CD14-positive monocyte (primary cell): ENCODE data around the gene ENTPD7. TPM values are rescaled to one million over a fixed set of nuclear protein-coding genes. Genes with fewer than 3 reads are reported as not detected.

Experiments used
- DNase-seq, 3 donors: peaks; one replicate each; pipeline ENCODE4 v3.0.0-alpha.2; 2011 to 2022
- H2AFZ ChIP-seq: 2 replicates; pipeline ENCODE4 v1.6.0; 2012; ENCODE audit warnings: mild to moderate bottlenecking, low read depth, low read length, inconsistent platforms; ENCODE audit not compliant: insufficient read depth, poor library complexity, severe bottlenecking
- H3K27ac ChIP-seq, 2 donors: 1 replicate in 1 of 2; 2 replicates in 1 of 2; pipeline ENCODE4 v1.5.1; 2012 to 2013; ENCODE audit warnings: low read length in 2 of 2, control low read depth in 1 of 2, inconsistent platforms in 1 of 2, low read depth in 1 of 2, mild to moderate bottlenecking in 1 of 2
- H3K27me3 ChIP-seq, 2 donors: one replicate each; pipeline versions ENCODE4 v1.6.0 to v1.6.1; 2011 to 2013; ENCODE audit warnings: low read length in 2 of 2; ENCODE audit not compliant: control insufficient read depth in 2 of 2, insufficient read depth in 2 of 2
- H3K36me3 ChIP-seq, 2 donors: replicated peaks in 1 of 2; 1 replicate in 1 of 2; 2 replicates in 1 of 2; pipeline versions ENCODE4 v1.5.1 to v1.6.1; 2012 to 2013; ENCODE audit warnings: low read length in 2 of 2, control low read depth in 1 of 2, inconsistent platforms in 1 of 2, mild to moderate bottlenecking in 1 of 2; ENCODE audit not compliant: insufficient read depth in 2 of 2, control insufficient read depth in 1 of 2
- H3K4me1 ChIP-seq, 2 donors: 1 replicate in 1 of 2; 2 replicates in 1 of 2; pipeline versions ENCODE4 v1.5.1 to v1.6.1; 2012 to 2013; ENCODE audit warnings: low read length in 2 of 2, control low read depth in 1 of 2, inconsistent platforms in 1 of 2, mild to moderate bottlenecking in 1 of 2, moderate library complexity in 1 of 2; ENCODE audit not compliant: insufficient read depth in 2 of 2, control insufficient read depth in 1 of 2
- H3K4me2 ChIP-seq: replicated peaks from 2 replicates; pipeline ENCODE3; 2012; ENCODE audit warnings: low read length, moderate library complexity, mild to moderate bottlenecking; ENCODE audit not compliant: poor library complexity, severe bottlenecking; ENCODE audit errors: extremely low read depth
- H3K4me3 ChIP-seq, 3 experiments: fragments of 200-600 bp in 1 of 3; sonication (generic) in 1 of 3; replicated peaks in 1 of 3; 1 replicate in 2 of 3; 2 replicates in 1 of 3; pipeline ENCODE4 v1.5.1; 2011 to 2013; ENCODE audit warnings: low read length in 3 of 3, mild to moderate bottlenecking in 3 of 3, control low read depth in 2 of 3, low read depth in 2 of 3, inconsistent platforms in 1 of 3, moderate library complexity in 1 of 3
- H3K79me2 ChIP-seq: 2 replicates; pipeline ENCODE4 v1.6.0; 2012; ENCODE audit warnings: mild to moderate bottlenecking, control low read depth, inconsistent platforms, low read length, moderate library complexity; ENCODE audit not compliant: insufficient read depth
- H3K9ac ChIP-seq: 2 replicates; pipeline ENCODE4 v1.6.0; 2017; ENCODE audit warnings: low read length, mild to moderate bottlenecking; ENCODE audit not compliant: insufficient read depth, poor library complexity, severe bottlenecking
- H3K9me3 ChIP-seq, 2 donors: replicated peaks in 1 of 2; 1 replicate in 1 of 2; 2 replicates in 1 of 2; pipeline versions ENCODE4 v1.5.1 to v1.6.1; 2012 to 2013; ENCODE audit warnings: low read length in 2 of 2, control low read depth in 1 of 2; ENCODE audit not compliant: control insufficient read depth in 1 of 2, insufficient read depth in 1 of 2
- H4K20me1 ChIP-seq: 2 replicates; pipeline ENCODE4 v1.6.0; 2012; ENCODE audit warnings: mild to moderate bottlenecking, low read length, control low read depth, moderate library complexity; ENCODE audit not compliant: insufficient read depth
- H3K27ac Mint-ChIP-seq, 7 donors: one replicate each; pipeline ENCODE4 v1.8.0; 2020; ENCODE audit warnings: mild to moderate bottlenecking in 7 of 7, mixed read lengths in 7 of 7, moderate library complexity in 6 of 7, inconsistent platforms in 2 of 7
- H3K27me3 Mint-ChIP-seq, 3 donors: one replicate each; pipeline ENCODE4 v1.8.0; 2021 to 2022; ENCODE audit warnings: low read depth in 3 of 3, mild to moderate bottlenecking in 3 of 3, mixed read lengths in 3 of 3, moderate library complexity in 3 of 3, inconsistent platforms in 1 of 3
- H3K36me3 Mint-ChIP-seq, 2 donors: one replicate each; pipeline ENCODE4 v1.8.0; 2020; ENCODE audit warnings: mixed read lengths in 2 of 2, inconsistent platforms in 1 of 2, mild to moderate bottlenecking in 1 of 2
- H3K4me1 Mint-ChIP-seq: one replicate; pipeline ENCODE4 v1.8.0; 2020; ENCODE audit warnings: mild to moderate bottlenecking, mixed read lengths
- H3K4me3 Mint-ChIP-seq, 2 donors: one replicate each; pipeline ENCODE4 v1.8.0; 2020; ENCODE audit warnings: mild to moderate bottlenecking in 2 of 2, mixed read lengths in 2 of 2, moderate library complexity in 1 of 2
- H3K9me3 Mint-ChIP-seq, 7 donors: one replicate each; pipeline ENCODE4 v1.8.0; 2020 to 2022; ENCODE audit warnings: mixed read lengths in 7 of 7, mild to moderate bottlenecking in 6 of 7, moderate library complexity in 6 of 7, inconsistent platforms in 2 of 7
- CTCF ChIP-seq: fragments of 200-600 bp; IDR thresholded peaks from one replicate; pipeline ENCODE4 v1.8.0; 2022; ENCODE audit warnings: antibody characterized with exemption, mild to moderate bottlenecking
- WGBS: methylation state at CpG from one replicate; pipeline ENCODE4 v1.1.5; 2013; ENCODE audit warnings: missing lambda C conversion rate; ENCODE audit not compliant: insufficient coverage; 5-methylcytosine and 5-hydroxymethylcytosine counted together
- intact Hi-C, 2 donors: fragments of 100-400 bp; cut with micrococcal nuclease; formaldehyde crosslinking; loops; one replicate each; pipeline versions ENCODE4 v1.15.0 to v1.15.1; 2023
- polyA plus RNA-seq, 3 donors: library from polyadenylated mRNA; depleted of rRNA in 1 of 3; unstranded in 2 of 3; stranded (reverse) in 1 of 3; fragments of 300-500 nt in 2 of 3; fragments of >200 nt in 1 of 3; fragmentation: Illumina TruSeq in 2 of 3; gene quantifications; 1 replicate in 2 of 3; 2 replicates in 1 of 3; pipeline ENCODE4 v1.2.3, GENCODE V29; 2012 to 2021

The ENTPD7 gene
- polyA plus RNA-seq, 3 donors, result 1.2 to 2.9 (median 2.2) TPM

GRCh38 chr10:99652800-99653390, 6.4 kb upstream of the ENTPD7 start:
- H3K9me3 ChIP-seq, result no peaks in the 10 kb centered on the region
- no peak overlapping the region for H3K4me2 ChIP-seq
- Mint-ChIP-seq H3K4me3 (no peak overlapping the region), H3K4me1 (peaks cover 42% of the 10 kb centered on the region), H3K27me3 (no peaks in the 10 kb centered on the region), H3K27ac (no peak overlapping the region), H3K9me3 (no peaks in the 10 kb centered on the region), H3K36me3 (peaks cover 4 to 9% of the 10 kb centered on the region in 2 donors)
- H3K4me3 ChIP-seq, result no peak overlapping the region
- H3K36me3 ChIP-seq, result no peaks in the 10 kb centered on the region
- no peak for TF ChIP-seq CTCF
- H3K4me1 ChIP-seq, result peaks cover 31 to 38% of the 10 kb centered on the region in 2 donors
- no peaks in the 10 kb centered on the region for H3K79me2 ChIP-seq
- DNase-seq, result no peak
- no peak overlapping the region for H2AFZ ChIP-seq
- no peak overlapping the region for H3K9ac ChIP-seq
- H3K27ac ChIP-seq, result no peak overlapping the region
- no peaks in the 10 kb centered on the region for H3K27me3 ChIP-seq
- no peaks in the 10 kb centered on the region for H4K20me1 ChIP-seq
- intact Hi-C loops, result no loop called here
- WGBS, result no CpG with 5 or more reads among the region's 4 CpGs

GRCh38 chr10:99654390-99655175, 4.7 kb upstream of the ENTPD7 start:
- Histone ChIP-seq H3K4me3 (no peak overlapping the region), H3K27me3 (no peaks in the 10 kb centered on the region), H3K4me2 (no peak overlapping the region), H2AFZ (peak overlapping the region; percentile 46), H3K9me3 (no peaks in the 10 kb centered on the region), H3K4me1 (peaks cover 42 to 52% of the 10 kb centered on the region in 2 donors), H3K9ac (no peak overlapping the region), H4K20me1 (no peaks in the 10 kb centered on the region), H3K79me2 (peaks cover 3% of the 10 kb centered on the region), H3K27ac (peak overlapping the region in 1 of 2 donors; percentile 13), H3K36me3 (no peaks in the 10 kb centered on the region)
- intact Hi-C loops, result loop anchor here in 1 of 2 donors (5.0 kb wide), 1 partner anchor 32 kb away; the partner anchor contains the start of gene SLC25A28
- H3K4me1 Mint-ChIP-seq, result peaks cover 49% of the 10 kb centered on the region
- H3K36me3 Mint-ChIP-seq, result peaks cover 4 to 9% of the 10 kb centered on the region in 2 donors
- TF ChIP-seq CTCF, result no peak
- no peak for DNase-seq
- H3K9me3 Mint-ChIP-seq, result no peaks in the 10 kb centered on the region
- 53% methylated on average over 4 of the region's 9 CpGs for WGBS
- H3K4me3 Mint-ChIP-seq, result no peak overlapping the region
- H3K27ac Mint-ChIP-seq, result peak overlapping the region in 5 of 7 donors; percentile 8 to 76 (median 19)
- peaks cover 0 to 3% (median 0%) of the 10 kb centered on the region in 3 donors for H3K27me3 Mint-ChIP-seq
